Stimulated activated CD4-positive, alpha-beta T cell treated with anti-CD3 and anti-CD28 coated beads, TNF-alpha, amount 100 ng/mL, for 24 hours (primary cell): ENCODE data around the gene SAMD1.

Experiments
- DNase-seq, 3 experiments: peaks; one replicate each; pipeline ENCODE4 v3.0.0-alpha.2; 2020; ENCODE audit warnings: low read depth in 3 of 3

SAMD1 gene

DNA sequence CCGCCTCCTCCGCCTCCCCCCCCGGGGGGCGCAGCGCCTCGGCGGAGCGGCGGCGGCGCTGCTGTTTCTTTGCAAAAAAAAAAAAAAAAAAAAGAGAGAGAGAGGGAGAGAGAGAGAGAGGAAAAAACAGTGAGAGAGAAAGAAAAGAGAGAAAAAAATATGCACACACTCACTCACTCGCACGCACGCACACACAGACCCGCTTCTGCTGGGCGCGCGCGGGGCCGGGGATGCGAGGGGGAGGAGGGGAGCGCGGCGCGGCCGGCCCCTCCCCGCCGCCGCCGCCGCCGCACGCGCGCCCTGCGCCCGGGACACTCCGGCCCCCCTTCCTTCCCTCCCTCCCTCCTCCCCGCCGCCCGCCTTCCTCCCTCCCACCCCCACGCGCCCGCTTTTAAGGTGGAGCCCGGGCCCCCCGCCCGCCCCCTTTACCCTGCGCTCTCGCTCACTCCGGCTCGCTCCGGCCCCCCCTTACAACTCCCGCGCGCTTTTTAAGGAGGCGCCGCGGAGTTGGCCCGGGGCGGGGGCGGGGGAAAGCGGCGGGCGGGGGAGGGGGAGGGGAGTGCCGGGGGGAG, at the start of gene SAMD1:
Gene SAMD1 (minus strand): TSS at position 243 of the 572 bp plus-strand sequence.
- DNase-seq, result peak; percentile 65 to 85 (median 76)

DNA sequence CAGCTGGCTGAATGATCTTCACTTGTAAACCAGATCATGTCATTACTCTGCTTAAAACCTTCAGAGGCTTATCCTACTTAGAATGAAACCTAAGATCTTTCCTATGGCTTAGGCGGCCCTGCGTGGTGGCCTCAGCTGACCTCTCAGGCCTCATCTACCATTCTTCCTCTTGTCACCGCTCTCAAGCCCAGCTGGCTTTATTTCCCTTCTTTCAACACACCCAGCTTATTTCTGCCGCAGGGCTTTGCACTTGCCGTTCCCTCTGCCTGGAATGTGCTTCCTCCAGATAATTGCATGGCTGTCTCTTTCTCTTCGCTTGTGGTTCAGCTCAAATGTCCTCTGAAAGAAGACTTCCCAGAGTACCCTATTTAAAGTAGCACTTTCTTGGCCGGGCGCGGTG, 49.4 kb upstream of the SAMD1 start:
- no peak for DNase-seq

DNA sequence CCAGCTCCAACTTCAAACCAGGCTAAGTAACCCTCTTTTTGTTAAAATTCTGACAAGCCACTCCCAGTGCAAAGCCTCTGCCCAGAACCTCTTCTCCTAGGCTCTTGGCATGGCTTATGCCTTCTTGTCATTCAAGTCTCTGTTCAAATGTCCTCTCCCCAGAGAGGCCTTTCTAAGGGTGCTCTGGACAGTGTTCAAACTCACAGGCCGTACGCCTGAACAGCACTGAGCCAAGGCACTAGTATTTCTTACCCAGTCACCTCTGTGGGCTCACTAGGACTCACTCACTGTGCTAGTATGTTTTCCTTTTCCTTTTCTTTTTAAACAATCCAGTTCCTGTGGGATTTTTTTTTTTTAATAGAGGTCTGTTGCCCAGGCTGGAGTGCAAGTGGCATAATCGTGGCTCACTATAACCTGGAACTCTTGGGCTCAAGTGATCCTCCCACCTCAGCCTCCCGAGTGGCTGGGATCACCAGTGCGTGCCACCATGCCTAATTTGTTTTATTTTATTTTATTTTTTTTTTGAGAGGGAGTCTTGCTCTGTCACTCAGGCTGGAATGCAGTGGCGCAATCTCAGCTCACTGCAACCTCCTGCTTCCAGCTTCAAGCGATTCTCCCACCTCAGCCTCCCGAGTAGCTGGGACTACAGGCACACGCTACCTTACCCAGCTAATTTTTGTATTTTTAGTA, 48.2 kb upstream of the SAMD1 start:
- no peak for DNase-seq

DNA sequence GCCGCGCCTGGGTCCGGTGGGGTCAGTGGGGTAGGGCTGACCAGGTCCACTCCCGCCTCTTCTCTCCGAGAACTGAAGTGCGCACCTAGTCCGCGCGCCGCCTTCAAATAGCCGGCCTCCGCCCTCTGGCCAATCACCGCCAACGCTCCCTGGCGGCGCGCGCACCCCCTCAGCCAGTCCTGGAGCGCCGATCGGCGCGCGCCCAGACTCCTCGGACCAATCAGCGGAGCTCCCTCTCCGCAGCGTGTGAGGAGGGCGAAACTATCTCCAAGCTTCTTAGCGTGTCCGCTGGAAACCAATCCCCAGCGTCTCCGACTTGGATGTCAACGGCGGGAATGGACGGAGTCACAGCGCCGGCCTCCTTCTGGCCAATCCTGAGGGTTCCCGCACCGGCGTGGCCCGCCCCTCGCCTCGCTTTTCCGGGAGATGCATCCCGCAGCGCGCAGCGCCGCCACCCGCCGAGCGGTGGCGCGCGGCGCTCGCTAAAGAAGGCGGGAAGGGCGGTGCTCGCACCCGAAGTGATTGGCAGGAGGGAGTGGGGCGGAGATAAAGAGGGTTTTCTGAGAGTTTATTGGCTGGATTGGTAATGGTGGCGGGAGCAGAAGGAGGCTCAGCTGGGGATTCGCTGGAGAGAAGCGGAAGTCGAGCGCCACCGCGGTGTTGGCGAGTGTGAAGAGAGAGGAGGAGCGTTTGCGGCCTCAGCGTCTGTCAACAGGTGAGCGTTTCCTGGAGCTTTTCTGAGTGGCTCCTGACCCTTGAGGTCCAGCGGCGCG, 46.1 kb upstream of the SAMD1 start, which contains the start of gene ASF1B:
Gene ASF1B (minus strand): TSS at position 81 of the 773 bp plus-strand sequence. CDS start 133 bp downstream, outside the sequence.
- peak; percentile 95 to 97 (median 95) for DNase-seq

DNA sequence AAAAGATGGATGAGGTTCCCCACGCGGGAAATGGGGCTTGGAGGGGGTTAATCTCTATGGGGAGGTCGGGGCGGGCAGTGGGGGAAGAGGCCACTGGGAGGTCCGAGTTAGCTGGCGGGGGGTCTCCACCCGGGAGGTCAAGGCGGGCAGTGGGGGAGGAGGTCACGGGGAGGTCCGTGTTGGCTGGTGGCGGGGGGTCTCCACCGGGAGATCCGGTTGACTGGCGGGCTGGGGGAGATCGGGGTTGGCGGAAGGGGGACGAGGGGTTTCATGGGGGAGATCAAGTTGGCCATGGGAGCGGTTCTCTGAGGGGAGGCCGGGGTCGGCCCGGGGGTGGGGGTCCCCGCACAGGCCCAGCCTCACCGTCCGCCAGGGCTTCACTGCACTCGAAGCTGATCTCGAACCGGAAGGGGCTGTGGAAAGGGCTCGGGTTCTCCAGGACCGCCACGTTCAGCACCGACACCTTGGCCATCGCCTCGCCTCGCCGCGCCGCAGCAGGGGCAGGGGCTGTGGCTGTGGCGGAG, 45.5 kb upstream of the SAMD1 start:
- no peak for DNase-seq

DNA sequence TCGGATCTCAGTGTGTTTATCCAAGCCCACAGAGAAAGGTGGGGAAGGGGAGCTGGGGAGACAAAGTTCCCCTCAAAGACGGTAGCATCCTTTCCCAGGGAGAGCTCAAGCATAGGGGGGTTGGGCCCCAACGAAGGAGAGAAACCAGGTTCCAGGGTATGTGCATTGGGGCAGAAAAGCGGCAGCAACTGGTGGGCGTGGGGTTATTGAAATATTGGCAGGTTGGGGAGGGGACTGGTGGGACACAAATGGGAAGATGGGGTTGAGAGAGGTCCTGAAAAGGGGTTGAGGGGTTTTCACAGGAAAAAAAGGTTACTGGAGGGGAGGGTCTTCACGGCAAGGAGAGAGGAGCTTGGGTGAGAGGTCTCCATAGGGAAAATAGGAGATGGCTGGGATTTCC, 44.8 kb upstream of the SAMD1 start:
- no peak for DNase-seq

DNA sequence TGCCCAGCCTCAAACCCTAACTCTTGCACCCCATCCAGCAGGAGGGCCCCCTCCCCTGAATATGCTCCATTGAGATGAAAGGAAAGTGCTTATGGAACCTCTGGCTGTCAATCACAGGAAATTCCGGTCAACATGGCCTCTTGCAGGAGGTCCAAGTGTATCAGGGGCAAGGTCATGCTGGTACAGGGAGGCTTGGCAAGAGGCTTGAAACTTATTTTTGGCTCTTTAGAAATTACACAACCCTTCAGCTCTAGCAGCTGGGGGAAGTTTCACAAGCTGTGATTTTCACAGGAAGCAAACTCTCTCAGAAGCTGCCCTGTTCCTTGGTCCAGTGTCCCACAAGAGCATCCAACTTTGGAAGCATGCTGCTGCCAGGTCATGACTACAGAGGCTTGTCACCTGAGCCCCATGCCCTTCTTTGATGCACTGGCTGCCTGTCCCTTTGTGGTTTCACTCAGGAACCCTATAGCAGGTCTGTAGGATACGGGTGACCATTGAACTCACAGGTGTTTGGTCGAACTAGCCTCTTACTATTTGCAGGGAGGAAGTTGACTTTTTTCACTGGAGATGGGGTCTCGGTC, 37.5 kb upstream of the SAMD1 start:
- DNase-seq, result no peak

DNA sequence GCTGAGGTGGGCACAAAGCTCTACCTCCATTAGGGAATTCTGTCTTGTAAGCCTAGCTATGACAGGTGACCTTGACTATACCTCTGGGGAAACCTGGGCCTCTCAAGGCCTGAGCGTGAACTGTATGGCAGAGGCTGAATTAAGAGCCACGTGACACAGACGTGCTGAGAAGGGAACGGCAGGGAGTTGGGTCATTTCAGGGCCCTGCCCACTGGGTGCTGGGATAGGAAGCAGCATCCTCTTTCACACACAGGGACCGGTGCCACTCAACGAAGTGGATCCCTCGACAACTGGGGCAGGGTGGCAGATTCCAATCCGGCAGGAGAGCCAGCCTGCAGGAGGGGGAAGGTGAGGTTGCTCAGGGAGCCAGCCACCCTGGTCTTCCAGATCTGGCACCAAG, 36.6 kb upstream of the SAMD1 start:
- no peak for DNase-seq

DNA sequence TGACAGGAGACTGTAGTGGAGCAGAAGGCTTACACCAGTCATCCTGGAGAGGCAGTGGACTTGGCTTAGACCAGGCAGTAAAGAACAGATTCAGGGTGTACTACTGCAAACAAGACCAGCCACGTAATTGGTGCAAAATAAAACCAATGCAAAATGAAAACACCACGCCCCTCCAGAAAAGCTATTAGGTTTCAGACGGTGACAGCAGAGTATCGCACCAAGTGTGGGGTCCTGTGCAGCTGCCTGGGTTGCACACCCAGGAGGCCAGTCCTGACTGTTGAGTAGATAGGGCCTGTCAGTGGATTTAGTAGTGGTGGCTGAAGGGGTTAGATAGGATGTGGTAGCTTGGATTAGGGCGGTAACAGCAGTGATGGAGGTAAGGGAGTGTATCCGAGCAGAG, 32.4 kb upstream of the SAMD1 start:
- no peak for DNase-seq

DNA sequence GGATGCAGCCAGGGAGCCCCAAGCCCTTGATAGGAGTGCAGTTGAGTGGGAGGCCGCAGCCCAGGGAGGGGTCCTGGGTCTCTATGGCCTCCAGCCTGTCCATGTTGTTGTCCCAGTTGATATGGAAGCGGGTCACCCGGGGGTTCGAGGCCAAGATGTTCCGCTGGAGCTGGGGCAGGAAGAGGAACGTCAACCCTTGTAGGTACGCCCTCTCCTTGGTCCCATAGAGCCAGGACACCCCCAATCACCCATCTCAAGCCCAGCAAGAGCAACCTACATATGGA, 29.9 kb upstream of the SAMD1 start:
- no peak for DNase-seq

DNA sequence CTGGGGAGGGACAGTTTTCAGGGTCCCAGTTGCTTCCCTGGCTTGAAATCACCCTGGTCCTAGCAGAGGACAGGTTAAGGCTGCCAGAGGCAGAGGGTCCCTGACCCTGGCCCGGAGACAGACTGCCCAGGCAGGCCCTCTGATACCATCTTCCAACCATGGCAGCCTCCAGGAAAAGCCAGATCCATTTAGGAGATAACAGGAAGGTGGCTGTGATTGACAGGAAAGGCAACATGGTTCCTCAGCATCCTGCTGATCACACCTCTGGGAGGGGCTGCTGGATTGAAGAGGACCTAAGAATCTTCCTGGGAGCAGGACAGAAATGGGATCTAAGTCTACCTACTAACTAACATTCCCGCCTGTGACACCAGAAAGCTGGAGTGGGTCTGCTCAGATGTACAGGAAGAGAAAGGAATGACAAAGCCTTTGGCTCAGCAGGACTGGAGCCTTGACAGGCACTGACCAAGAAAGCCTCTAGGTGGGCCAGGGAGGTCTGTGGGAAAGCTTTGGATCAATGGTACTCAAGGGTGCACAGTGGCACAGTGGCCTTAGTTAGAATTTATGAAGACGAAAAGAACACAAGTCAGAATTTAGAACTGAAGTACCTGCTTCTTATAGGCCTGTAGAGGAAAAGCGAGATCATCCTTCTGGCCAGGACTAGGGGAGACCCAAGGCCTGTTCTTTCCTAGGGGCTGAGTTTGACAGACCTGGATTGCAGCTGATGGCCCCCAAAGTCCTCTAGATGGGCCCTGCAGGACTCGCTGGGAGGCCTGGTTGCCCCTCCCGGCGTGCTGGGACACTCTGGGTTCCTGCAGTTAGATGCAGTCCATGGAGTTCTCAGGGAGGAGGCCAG, 29.3 kb upstream of the SAMD1 start:
- no peak for DNase-seq

DNA sequence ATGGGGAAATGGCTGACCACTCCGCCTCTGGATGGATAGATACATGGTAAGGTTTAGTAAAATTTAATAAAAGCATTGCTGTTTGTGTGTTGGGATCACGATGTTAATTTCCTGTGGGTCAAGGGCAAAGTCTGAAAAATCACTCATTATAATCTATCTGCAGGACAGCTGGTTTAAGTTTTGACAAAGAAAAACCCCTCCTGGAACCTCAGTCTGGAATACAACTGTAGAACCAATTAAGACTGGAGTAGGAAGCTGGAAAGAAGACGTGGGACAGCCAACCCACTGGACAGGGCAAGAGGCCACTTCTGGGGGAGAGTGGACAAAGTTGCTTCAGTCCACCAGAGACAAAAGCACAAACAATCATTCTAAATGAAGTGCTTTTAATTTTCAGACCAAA, 28.6 kb upstream of the SAMD1 start:
- no peak for DNase-seq

DNA sequence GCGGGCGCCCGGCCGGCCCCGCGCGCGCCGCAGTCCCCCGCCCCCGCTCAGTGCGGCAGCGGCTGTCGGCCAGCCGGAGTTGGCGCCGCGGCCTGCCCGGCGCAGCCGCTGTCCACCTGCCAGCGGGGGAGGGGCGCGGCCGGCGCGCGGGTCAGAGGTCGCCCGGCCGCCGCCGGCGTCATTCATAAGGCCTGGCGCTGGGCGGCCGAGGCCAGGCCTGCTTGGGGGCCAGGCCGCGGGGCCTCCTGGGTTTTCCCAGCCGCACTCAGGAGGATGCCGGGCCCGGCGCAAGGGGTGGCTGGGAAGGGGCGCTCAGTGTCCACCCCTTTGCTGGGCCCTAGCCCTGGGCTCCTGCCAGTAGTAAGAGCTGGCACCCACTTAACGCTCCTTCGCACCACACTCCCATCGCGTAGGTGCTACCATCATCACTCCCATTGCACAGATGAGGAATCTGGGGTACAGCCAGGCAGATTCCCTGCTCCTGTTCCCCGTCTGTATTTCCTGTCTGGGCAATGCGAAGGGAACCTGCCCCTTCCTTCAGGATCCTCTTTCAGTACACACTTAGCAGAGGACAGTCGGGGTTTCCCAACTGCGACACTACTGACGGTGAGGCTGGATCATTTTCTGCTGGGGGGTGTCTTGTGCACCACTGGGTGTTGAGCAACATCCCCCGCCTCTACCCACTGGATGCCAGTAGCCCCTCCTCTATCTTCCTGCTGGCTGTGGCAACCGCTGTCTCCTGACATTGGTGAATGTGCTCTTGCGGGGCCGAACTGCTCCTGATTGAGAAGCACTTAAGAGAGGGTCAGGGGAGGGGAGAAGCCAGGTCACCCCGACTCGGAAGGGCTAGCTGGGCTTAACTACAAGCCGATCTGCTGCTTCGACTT, 27.9 kb upstream of the SAMD1 start:
- DNase-seq, result peak in 1 of 3 experiments; percentile 11

DNA sequence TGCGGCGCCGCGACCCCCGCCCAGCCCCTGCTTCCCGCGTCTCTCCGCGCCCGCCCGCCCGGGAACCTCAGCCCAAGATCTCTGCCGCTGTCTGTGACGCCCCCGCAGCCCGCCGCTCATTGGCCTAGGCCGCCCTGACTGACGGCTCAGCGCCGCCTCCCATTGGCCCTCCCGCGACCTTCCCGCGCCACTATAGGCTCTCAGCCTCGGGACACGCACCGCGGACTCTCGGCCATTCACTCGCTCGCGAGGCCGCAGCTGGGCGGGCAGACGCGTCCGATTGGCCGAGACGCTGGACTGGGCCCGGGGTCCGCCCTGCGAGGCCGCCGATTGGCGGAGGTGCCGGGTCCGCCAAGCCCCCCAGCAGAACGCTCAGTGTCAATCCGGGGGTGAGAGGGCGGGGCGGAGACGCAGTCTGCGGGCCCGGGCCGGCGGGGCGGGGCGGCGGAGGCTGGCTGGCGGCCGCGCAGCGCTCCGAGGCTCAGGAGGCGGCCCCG, 27.2 kb upstream of the SAMD1 start, which contains the start of gene PRKACA:
Gene PRKACA (minus strand): TSS at position 95 of the 497 bp plus-strand sequence. CDS start 215 bp downstream, outside the sequence.
- peak; percentile 96 to 97 (median 97) for DNase-seq

DNA sequence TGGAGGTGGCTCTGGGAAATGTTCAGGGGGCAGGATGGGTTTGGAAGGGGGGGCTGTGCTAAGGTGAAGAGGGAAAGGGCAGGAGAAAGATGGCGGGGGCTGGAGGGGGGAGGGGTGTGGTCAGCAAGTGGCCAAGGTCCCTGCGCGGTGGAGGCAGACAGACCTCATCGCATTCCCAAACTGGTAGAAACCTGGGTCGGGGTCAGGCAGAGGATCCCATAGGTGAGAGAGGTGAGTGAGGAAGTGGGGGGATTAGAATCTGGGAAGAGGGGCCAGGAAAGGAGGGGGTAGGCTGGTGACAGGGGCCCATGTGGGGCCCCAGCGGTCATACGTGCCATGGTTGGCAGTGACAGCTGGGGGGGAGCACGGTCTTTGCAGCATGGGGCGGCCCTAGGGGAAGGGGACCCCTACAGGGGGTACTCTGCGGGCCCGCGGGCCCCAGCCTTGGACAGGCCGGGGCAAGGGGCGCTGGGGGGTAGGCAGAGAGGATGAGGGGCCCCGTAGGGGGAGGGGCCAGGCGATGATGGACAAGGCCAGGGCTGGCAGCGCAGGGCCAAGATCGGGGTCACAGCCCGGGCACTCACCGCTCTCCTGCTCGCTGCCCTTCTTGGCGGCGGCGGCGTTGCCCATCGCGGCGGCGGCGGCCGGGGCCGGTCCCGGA, 26.5 kb upstream of the SAMD1 start:
- DNase-seq, result peak in 1 of 3 experiments; percentile 4

DNA sequence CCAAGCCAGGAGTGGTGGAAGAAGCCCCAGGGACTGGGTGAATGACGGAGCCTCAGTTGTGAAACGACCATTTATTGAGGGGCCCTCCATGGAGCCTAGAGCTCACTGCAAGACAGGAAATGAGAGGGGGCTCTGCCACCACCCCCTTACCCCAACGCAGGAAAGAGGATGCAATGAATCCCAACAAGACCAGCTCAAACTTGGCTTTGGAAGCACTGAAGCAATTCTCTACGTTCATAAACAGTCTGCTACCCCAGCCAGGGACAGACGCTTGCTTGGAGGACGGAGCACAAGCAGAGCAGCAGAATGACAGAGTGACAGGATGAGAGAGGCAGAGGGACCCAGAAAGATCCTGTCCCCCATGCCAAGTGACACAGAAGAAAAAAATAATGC, 26.0 kb upstream of the SAMD1 start:
- no peak for DNase-seq

DNA sequence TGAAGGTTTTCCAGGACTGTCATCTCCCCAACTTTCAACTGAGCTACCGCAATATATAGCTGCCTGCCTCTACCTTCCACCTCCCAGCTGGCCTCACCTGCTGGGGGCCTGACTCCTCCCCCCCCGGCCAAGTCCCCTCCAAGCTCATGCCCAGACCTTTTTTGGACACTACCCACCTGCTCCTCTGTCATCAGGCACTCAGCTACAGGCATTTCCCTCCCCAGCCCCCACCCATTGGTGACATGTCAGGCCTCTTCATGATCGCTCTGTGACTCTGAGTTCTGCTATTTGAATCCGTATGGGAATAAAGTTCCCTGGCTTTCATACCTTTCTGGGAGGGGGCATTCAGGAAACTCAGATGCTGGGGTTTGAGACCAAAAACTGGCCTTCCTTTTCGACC, 25.2 kb upstream of the SAMD1 start:
- no peak for DNase-seq

DNA sequence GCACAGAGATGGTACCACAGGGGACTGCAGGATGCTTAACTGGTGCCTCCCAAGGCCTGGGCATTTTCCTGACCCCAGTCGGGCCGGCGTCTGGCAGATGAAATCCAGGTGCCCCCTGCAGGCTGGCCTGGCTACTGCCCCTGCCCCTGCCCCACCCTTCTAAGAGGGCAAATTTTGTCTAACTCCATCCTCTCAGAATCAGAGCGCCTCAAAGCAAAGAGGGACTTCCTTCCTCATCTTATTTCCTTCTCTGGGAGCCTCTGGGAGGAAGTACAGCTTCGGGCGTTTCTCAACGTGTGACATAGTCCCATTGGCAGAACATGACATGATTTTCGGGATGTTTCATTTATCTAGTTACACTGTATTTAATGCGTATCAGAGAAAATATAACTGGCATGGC, 24.3 kb upstream of the SAMD1 start:
- peak in 1 of 3 experiments; percentile 46 for DNase-seq

DNA sequence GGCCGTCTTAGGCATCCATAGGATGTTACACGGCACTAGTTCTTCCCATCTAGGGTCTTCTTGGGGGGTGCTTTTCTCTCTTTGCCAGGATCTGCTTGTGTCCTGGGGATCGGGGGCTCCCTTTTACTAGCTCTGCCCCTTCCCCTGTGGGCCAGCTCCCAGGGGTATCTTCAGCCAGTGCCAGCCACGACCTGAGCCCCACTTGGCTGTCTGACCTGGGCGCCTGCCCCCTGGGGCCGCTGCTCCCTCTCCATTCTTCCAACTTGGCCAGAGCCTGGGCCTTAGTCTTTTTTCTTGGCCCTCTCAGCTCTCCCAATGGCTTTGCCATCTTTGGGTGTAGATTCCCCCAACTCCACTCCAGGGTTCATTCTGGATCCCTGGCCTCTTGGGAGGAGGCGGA, 23.9 kb upstream of the SAMD1 start:
- no peak for DNase-seq
